ENCODE results near the gene FOXQ1. TPM values are rescaled to one million over a fixed set of nuclear protein-coding genes. Genes with fewer than 3 reads are reported as not detected.
A peak's percentile ranks its signal among the peaks of the same experiment; 100 is the strongest.

The FOXQ1 gene, protein sequence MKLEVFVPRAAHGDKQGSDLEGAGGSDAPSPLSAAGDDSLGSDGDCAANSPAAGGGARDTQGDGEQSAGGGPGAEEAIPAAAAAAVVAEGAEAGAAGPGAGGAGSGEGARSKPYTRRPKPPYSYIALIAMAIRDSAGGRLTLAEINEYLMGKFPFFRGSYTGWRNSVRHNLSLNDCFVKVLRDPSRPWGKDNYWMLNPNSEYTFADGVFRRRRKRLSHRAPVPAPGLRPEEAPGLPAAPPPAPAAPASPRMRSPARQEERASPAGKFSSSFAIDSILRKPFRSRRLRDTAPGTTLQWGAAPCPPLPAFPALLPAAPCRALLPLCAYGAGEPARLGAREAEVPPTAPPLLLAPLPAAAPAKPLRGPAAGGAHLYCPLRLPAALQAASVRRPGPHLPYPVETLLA
- total RNA-seq: not detected
- long read RNA-seq: 0 reads

DNA sequence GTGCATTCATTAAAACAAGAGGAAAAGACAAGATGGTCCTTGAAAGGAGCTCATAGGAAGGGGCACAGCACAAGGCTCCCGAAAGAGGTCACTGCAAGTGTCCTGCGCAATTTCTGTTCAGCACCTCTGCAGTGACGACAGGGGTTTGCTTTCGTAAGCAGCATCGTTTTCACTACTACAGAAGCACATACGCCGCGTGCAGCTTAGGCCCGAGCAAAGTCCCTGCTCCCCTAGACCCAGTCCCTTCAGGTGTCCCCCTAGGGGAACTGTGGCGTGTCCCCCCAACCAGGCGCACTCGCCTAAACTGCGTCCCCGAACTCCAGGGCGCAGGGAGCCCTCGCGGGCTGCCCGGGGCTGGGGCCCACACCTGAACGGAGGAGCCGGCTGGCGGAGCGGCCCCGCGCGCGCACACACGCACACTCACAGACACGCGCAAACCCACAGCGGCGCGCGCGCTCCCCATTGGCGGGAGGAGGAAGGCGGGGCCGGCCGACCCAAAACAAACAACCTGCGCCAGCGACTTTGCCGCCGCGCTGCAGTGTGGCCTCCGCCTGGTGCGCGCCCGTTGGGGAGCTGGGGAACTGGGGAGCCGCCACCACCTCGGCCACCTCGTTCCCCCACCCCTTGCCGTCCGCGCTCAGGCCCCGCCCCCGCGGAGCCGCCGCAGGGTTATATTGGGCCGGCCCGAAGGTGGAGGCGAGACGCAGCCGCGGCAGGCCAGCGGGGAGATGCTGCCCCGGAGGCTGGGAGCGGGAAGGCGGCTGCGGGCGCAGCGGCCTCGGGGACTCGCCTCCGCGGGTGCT, at the start of gene FOXQ1:
Gene FOXQ1 (plus strand): TSS at position 699 of the 803 bp plus-strand sequence. CDS start 607 bp downstream, outside the sequence.
- ATAC-seq (ENCODE audit: poor library complexity): peak; percentile 51
- intact Hi-C loops (cut with DNase I): no loop called here
- DNase-seq: peak; percentile 52

DNA sequence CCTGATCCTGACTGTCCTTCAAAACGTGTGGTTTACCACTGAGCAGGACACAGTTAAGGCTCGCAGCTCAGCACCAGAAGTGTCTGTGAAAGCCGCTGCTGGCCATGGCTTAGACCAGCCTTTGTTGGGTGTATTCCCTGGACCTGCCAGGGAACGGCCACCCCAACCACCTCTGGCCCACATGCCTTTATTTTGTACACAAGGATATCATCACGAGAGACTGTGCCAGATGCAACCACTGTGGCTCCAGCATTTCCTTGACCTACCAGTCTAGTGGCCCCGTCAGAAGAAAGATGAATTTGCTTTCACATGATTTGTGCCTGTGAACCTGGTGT, 49.2 kb upstream of the FOXQ1 start:
- intact Hi-C loops (cut with DNase I): no loop called here
- DNase-seq (no peak), ATAC-seq (ENCODE audit: poor library complexity) (no peak)

DNA sequence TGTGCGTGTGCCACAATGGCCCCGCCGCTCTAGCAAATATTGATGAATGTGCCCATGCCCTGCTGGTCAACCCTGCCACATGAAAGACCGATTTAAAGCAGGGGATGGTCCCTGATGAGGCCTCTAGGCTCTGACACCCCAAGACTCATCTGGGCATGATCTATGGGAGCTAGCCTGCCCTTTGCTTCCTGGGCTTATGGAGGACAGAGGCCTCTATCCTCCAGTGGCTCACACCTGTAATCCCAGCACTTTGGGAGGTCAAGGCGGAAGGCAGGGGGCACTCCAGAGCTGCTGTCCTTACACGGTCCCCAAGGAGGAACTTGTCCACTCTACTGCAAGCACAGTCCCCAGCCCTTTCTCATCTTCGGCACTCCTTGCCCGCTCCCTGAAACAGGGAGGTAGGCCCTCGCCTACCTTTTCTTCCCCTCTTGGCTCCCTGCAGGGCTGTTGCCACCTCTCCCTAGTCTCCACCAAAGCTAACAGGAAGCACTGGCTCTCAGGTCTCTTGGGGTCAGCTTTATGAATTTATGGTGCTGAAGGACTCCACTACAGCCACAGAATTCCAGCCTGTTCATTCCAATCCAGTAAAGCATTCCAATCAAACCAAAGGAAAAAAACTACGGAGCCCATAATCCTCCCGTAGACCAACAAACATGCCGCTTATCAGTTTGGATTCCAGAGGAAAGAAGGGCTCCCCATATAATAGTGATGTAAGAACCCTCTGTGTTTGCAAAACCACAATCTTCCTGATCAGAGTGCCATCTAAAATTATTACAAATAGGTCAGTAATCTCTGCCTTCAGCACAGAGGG, 48.7 kb upstream of the FOXQ1 start:
- intact Hi-C loops (cut with DNase I): no loop called here
- no peak for ATAC-seq (ENCODE audit: poor library complexity)
- no peak for DNase-seq

DNA sequence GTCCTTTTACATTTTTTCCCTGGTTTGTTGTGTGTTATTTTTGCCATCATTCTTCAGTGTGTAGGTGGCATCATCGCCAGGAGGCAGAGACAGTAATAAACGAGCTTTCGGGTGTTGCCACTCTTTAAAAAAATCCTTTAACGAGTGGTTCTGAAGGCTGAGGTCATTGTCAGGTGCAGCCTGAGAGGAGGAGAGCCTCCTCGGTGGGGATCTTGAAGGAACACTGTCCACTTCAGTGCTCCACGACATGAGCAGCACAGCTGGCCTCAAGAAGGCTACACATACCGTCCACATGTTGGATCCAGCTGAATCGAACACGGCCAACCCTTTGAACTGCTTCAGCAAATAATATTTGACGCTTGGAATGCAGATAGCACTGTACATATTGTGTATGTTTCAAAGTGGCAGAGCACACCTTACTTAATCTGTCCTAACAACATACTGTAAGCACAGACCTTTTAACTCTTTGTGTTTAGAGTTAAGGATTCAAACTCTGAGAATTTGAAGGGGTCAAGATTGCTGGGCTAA, 48.0 kb upstream of the FOXQ1 start:
- no peak for DNase-seq
- intact Hi-C loops (cut with DNase I): no loop called here
- ATAC-seq (ENCODE audit: poor library complexity): no peak

DNA sequence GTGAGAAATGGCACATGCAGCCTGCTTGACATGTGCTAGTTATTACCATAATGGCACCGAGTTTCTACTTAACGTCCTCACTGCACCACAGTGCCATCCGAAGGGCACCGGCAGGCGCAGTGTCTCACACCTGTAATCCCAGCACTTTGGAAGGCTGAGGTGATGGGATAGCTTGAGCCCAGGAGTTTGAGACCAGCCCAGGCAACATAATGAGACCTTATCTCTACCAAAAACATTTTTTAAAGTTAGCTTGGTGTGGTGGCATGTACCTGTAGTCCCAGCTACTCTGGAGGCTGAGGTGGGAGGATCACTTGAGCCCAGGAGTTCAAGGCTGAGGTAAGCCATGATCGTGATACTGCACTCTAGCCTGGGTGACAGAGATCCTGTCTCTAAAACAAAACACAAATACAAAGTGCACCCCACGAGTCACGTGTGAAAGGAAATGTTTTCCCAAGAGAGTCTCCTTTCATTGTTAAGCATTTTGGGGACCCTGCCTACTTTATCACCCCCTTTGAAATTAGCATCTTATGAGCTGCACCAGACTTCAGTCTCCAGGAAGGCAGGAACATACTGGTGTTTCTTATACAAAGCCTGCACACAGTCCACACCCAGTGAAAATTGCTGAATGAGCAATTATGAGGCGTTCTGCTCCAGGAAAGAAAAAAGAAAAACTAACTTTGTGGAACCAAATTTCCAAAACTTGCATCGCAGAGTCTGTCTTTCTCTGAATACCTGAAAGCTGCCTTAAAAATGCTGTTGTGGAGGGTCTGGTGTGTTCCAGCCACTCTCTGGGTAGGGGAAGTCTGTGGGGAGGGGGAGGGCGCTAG, 47.1 kb upstream of the FOXQ1 start:
- ATAC-seq (ENCODE audit: poor library complexity) (no peak), DNase-seq (no peak)
- intact Hi-C loops (cut with DNase I): no loop called here

DNA sequence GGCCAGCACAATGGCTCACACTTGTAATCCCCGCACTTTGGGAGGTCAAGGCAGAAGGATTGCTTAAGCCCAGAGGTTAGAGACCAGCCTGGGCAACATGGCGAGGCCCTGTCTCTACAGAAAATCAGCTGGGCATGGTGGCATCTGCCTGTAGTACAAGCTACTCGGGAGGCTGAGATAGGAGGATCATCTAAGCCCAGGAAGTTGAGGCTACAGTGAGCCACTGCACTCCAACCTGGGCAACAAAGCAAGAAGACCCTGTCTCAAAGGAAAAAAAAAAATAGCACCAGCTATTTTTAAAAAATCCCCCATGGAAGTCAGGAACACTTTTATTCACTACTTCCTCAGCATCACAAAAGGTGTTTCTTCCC, 45.2 kb upstream of the FOXQ1 start:
- ATAC-seq (ENCODE audit: poor library complexity) (no peak), DNase-seq (no peak)
- intact Hi-C loops (cut with DNase I): no loop called here

DNA sequence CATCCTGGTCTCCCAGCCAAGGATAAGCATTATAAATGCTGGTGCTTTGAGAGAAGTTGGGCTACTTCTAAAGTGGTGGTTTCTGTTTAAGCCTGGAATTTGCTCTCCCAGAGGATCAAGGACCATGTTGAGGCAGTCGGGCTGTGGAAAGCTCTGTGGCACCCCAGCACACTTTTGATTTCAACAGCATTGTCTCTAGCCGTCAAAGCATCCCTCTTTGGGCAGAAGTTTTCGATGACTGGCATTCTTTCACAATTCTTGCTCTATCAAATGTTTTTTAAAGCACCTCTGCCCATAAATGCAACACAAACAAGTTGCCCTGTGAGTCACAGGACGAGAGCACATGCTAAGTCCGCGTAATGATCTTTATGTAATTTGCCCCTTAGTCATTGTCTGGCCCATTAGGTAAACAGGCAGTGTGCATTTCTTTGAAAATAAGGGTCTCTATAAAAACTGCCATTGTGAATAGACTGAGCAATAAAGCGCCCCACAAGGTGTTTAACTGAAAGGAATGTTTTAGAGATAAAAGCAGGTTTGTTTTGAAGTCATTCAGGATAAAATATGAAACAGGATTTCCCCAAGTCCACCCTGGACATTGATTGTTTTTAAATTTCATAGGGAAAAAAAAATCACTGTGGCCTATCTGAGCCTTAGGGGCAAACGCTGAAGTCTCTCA, 44.7 kb upstream of the FOXQ1 start:
- DNase-seq (no peak), ATAC-seq (ENCODE audit: poor library complexity) (no peak)
- intact Hi-C loops (cut with DNase I): no loop called here

DNA sequence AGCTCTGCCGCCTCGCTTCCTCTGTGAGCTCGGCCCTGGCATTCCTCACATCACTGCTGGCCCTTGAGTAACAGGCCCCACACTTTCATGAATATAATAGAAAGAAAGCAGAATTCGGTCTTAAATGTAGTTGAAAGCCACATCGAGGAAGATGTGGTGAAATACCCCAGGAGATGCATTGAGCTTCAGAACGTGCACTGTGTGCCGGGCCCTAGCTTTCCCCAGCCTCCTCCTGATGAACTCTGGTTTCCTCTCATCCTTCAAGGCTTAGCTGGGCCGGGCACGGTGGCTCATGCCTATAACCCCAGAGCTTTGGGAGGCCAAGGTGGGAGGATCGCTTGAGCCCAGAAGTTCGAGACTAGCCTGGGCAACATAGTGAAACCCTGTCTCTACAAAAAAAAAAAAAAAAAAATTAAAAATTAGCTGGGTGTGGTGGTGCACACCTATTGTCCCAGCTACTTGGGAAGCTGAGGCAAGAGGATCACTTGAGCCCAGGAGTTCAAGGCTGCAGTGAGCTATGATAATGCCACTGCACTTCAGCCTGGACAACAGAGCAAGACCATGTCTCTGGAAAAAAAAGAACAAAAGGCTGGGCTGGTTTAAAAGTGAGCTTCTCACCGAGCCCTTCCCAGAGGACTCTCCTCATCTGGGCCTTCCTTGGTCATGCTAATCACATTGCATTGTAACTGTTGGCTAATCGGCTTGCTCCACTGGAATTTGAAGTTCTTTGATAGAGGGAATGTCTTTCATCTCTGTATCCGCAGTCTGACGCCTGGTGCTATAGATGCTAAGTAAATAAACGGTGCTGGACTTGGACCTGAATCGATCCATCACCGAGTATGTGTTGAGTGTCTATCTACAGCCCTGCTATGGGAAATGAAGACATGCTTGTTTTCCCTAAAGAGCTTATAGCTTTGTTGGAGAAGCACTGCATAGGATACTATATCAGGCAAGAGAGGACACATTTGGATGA, 43.8 kb upstream of the FOXQ1 start:
- DNase-seq (no peak), ATAC-seq (ENCODE audit: poor library complexity) (no peak)
- intact Hi-C loops (cut with DNase I): no loop called here

DNA sequence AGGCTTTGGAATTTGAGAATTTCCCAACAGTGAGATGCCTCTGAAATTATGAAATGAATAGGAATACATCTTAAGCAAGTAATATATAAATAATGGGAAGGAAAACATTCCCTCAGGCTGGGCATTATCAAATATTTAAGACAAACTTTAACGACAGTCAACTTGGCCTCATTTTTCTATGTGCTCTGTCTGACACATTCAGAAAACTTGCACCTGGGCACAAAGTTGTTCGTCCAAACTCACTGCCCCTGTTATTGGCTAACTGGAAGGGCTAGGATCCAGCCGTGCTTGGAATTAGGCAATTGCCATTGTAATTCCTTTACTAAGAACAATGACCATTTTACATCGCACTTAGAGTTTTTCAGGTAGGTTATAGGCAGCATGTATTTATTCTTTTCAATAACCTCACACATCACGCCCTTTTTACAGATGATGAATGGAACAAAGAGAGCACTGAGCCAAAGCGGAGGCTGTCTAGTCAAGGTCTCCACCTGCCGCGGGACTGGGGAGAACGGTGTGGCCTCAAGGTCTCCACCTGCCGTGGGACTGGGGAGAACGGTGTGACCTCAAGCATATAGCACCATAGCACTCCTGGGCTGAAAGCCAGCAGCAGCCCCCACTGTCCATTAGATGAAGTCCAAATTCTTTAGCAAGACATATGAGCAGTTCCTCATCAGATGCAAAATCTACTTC, 40.7 kb upstream of the FOXQ1 start:
- no peak for DNase-seq
- ATAC-seq (ENCODE audit: poor library complexity): no peak
- intact Hi-C loops (cut with DNase I): no loop called here

DNA sequence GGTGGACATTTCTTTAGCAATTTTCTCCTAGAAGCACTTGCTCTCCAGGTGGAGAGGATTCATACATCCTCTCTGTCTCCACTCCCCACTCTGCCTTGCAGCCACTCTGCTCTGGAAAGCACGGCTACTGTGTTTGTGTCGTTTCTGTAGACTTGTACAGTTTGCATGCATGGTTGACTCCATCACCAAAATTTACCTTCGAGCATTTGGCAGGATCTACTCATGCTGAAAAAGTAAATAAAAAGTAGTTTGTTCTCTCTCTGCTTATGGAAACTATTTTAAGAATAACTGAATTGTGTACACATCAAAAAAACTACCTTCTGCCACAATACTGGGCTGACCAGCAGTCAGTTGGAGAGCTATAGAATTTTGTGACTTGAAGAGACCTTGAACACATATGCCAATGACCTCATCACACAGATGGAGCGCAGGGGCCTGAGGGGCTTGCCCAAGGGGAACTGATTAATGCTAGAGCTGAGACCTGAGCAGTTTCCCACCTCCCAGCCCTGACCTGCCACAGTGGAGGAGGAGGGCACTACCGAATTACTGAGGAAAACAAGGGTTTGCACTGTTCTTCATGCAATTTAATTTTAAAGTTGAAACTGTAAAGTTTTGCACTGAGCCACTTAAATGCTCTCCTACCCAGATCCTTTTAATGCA, 33.7 kb upstream of the FOXQ1 start:
- intact Hi-C loops (cut with DNase I): no loop called here
- ATAC-seq (ENCODE audit: poor library complexity): no peak
- no peak for DNase-seq

DNA sequence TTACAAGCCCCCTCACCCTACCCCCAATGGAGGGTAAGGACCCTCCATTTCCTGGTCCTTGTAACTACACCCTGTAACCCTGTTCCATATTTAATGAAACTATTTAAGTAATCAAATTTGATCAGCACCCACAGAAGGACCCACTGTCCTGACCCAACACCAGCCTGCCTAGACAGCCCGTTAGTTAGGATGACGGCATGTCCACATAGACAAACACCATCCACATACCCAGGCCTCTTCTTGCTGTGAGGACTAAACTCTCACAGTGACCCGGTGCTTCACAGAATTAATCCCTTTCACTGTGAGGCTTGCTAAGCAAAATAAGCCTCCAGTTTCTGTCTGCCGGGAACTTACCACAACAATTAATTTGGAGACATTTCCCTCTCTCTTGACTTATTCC, 32.8 kb upstream of the FOXQ1 start:
- no peak for DNase-seq
- ATAC-seq (ENCODE audit: poor library complexity): no peak
- intact Hi-C loops (cut with DNase I): no loop called here

DNA sequence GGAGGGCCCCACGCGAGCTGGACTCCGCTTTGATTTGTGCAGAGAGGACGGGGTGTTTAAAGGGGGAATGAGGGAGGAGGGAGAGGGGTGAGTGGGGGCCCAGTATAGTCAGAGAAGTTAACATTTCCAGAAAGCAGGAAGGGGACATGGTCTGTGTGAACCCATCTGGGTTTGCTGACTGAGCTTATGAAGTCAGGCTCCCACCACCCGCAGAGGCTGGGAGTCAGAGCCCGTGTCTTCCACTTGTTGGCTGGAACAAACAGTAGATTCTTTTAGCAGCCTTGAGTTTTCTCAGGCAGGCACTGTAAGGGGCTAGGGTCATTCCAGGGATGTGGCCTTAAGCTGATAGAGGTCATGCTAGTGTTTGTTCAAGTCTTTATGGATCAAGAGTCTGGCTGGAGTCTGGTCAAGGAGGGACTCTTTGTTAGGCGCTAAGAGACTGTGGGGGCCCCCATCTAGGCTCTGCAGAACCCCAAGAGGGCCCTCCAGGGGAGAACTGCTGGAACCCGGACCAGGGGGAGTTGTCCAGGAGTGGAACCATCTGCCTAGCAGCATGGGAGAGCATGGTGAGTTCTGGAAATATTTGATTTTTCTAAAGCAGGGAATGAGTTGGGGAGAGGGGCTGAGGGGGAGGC, 31.1 kb upstream of the FOXQ1 start:
- intact Hi-C loops (cut with DNase I): no loop called here
- DNase-seq (no peak), ATAC-seq (ENCODE audit: poor library complexity) (no peak)

DNA sequence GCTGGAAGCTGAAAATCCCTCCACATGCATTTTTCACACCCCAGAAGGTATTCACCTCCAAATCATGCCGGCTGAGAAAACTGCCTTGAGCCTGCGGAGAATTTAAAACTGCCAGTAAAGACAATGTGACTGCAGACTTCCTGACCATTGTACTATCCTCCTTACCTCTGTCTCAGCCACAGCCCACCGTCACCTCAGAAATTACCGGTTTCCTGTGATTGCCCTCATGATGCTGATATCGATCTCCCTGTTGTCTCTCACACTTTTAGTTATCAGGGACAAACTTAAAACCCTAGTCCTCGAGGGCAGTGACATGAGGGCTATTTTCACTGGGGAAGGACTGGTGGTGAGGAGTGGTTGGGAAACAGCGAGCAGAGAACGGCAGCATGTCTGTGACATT, 30.2 kb upstream of the FOXQ1 start:
- no peak for ATAC-seq (ENCODE audit: poor library complexity)
- intact Hi-C loops (cut with DNase I): no loop called here

DNA sequence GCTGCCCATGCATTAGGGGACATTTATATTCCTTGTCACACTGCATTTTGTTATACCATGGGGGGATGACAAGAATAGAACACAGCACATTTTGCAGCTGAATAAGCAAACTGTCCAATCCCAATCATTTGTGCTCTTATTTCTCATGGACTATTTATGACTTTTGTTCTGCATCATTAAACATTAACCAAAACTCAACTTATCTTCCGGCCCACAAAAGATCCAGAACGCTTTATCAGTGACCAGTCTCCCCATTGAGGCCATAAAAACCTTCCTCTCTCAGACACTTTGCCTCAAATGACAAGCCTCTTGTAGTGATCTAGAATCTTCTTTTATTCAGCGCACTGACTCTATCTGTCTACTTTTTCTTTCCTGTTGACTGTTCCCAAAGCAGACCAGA, 28.4 kb upstream of the FOXQ1 start:
- DNase-seq: no peak
- intact Hi-C loops (cut with DNase I): no loop called here
- ATAC-seq (ENCODE audit: poor library complexity): no peak

More for the DNA sequence above, 30.2 kb upstream of the FOXQ1 start:
- DNase-seq: no peak

DNA sequence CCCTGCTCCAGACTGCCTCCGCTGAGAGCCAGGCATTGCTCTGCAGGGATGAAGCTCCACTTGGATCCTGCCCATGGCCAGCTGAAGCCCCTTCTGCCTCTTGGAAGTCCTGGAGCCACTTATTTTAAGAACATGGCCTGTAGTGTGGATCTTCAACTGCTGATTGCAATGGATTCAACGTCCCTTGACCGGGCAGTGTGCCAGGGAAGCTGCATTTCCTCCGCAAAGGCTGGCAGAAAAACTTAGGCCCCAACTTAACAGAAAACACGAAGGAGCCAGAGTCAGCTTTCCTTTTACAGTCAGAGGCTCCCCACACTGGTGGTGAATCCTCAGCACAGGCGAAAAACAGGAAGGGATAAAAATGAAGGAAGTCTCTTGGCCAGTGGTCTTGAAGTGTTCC, 26.3 kb upstream of the FOXQ1 start:
- intact Hi-C loops (cut with DNase I): no loop called here
- ATAC-seq (ENCODE audit: poor library complexity): no peak
- peak; percentile 54 for DNase-seq

All from Right ventricle myocardium superior (tissue), 1 donor.